H7 (cell line): ENCODE results near the gene FOSL1. TPM values are rescaled to one million over a fixed set of nuclear protein-coding genes. Genes with fewer than 3 reads are reported as not detected.

Experiments
- total RNA-seq: library from RNA; depleted of rRNA; stranded (reverse); fragments of >200 nt; shearing (Covaris generic); gene quantifications from 2 replicates; pipeline ENCODE4 v1.2.3, GENCODE V29; 2014; rRNA removed

FOSL1 gene
- total RNA-seq, 1 experiment from 2014 or later, result 0.48 TPM

Other genes starting within 250 kb of the FOSL1 start
- gene RELA, start 237.5 kb downstream of the FOSL1 start, total RNA-seq, result 17.7 and 28.4 TPM in 2 replicates
- 37.2 and 51.1 TPM in 2 replicates for gene KAT5, start 188.1 kb downstream of the FOSL1 start, total RNA-seq
- gene RNASEH2C, start 179.6 kb downstream of the FOSL1 start, total RNA-seq, result 21.5 and 23.3 TPM in 2 replicates
- 6.7 and 7.8 TPM in 2 replicates for gene AP5B1, start 119.4 kb downstream of the FOSL1 start, total RNA-seq
- gene OVOL1, start 113.3 kb downstream of the FOSL1 start, total RNA-seq, result 1.2 and 1.4 TPM in 2 replicates
- 0.26 and 0.80 TPM in 2 replicates for gene SNX32, start 66.4 kb downstream of the FOSL1 start, total RNA-seq
- 916 and 1,083 TPM in 2 replicates for gene CFL1, start 42.2 kb downstream of the FOSL1 start, total RNA-seq
- gene MUS81, start 40.0 kb downstream of the FOSL1 start, total RNA-seq, result 38.0 and 49.7 TPM in 2 replicates
- 8.5 and 13.2 TPM in 2 replicates for gene EFEMP2, start 27.6 kb downstream of the FOSL1 start, total RNA-seq
- gene CTSW, start 20.6 kb downstream of the FOSL1 start, total RNA-seq, result not detected in 2 replicates
- gene FIBP, start 11.9 kb downstream of the FOSL1 start, total RNA-seq, result 113 and 139 TPM in 2 replicates
- 39.2 and 42.4 TPM in 2 replicates for gene CCDC85B, start 9.7 kb downstream of the FOSL1 start, total RNA-seq
- gene C11orf68, start 18.7 kb upstream of the FOSL1 start, total RNA-seq, result 23.9 and 29.1 TPM in 2 replicates
- 88.1 and 97.5 TPM in 2 replicates for gene DRAP1, start 19.0 kb upstream of the FOSL1 start, total RNA-seq
- gene TSGA10IP, start 45.1 kb upstream of the FOSL1 start, total RNA-seq, result 1.7 and 4.1 TPM in 2 replicates
- gene SART1, start 61.3 kb upstream of the FOSL1 start, total RNA-seq, result 27.5 and 34.6 TPM in 2 replicates
- gene EIF1AD, start 101.8 kb upstream of the FOSL1 start, total RNA-seq, result 37.7 and 39.9 TPM in 2 replicates
- gene BANF1, start 102.1 kb upstream of the FOSL1 start, total RNA-seq, result 42.8 and 57.4 TPM in 2 replicates
- 0.48 TPM in 1 of 2 replicates, not detected in the other for gene CST6, start 111.6 kb upstream of the FOSL1 start, total RNA-seq
- not detected in 2 replicates for gene CATSPER1, start 126.1 kb upstream of the FOSL1 start, total RNA-seq
- 21.7 and 23.1 TPM in 2 replicates for gene GAL3ST3, start 148.8 kb upstream of the FOSL1 start, total RNA-seq
- 194 and 221 TPM in 2 replicates for gene SF3B2, start 152.0 kb upstream of the FOSL1 start, total RNA-seq
- gene PACS1, start 169.9 kb upstream of the FOSL1 start, total RNA-seq, result 16.2 and 20.1 TPM in 2 replicates